Psoas muscle (tissue), 8 donors: ENCODE results near the gene AOC2. TPM values are rescaled to one million over a fixed set of nuclear protein-coding genes. Genes with fewer than 3 reads are reported as not detected.
"Not testable (repeated sequence)": the region's sequence is repeated elsewhere in the genome, so short reads cannot be mapped to it uniquely, and the experiment has no call there.

Source experiments
- ATAC-seq, 4 donors: fragments of 200-7000 bp; cut with Tn5 transposase; one replicate each; pipeline ENCODE4 v1.9.1; 2020; ENCODE audit warnings: moderate library complexity in 3 of 4, mild to moderate bottlenecking in 2 of 4
- DNase-seq, 2 donors: peaks; one replicate each; pipeline ENCODE4 v3.0.0-alpha.2; 2020
- H3K27ac ChIP-seq: fragments of 200-600 bp; one replicate; pipeline ENCODE4 v1.8.0; 2022
- H3K27me3 ChIP-seq, 3 donors: fragments of 200-600 bp in 1 of 3; one replicate each; pipeline versions ENCODE4 v1.6.1 to v1.8.0; 2013 to 2022; ENCODE audit warnings: low read length in 2 of 3, mild to moderate bottlenecking in 2 of 3, moderate library complexity in 1 of 3; ENCODE audit not compliant: insufficient read depth in 3 of 3
- H3K36me3 ChIP-seq, 2 donors: fragments of 200-600 bp in 1 of 2; one replicate each; pipeline versions ENCODE4 v1.6.1 to v1.8.0; 2013 to 2022; ENCODE audit warnings: low read depth in 1 of 2, mild to moderate bottlenecking in 1 of 2, moderate library complexity in 1 of 2; ENCODE audit not compliant: insufficient read depth in 1 of 2
- H3K4me1 ChIP-seq: fragments of 200-600 bp; one replicate; pipeline ENCODE4 v1.8.0; 2022
- H3K4me3 ChIP-seq: fragments of 200-600 bp; one replicate; pipeline ENCODE4 v1.8.0; 2022; ENCODE audit warnings: mild to moderate bottlenecking
- H3K9me3 ChIP-seq: fragments of 200-600 bp; one replicate; pipeline ENCODE4 v1.8.0; 2022
- WGBS, 3 donors: extraction: QIAGEN DNeasy Blood & Tissue Kit; methylation state at CpG; one replicate each; pipeline versions ENCODE4 v1.1.6 to v1.1.7; 2013; 5-methylcytosine and 5-hydroxymethylcytosine counted together
- intact Hi-C, 2 donors: fragments of 100-400 bp; cut with DNase I; formaldehyde crosslinking; loops; one replicate each; pipeline versions ENCODE4 v1.11.0 to v1.14.2; 2022
- polyA plus RNA-seq, 3 donors: library from polyadenylated mRNA; stranded (reverse); fragments of 200-250 nt; gene quantifications; one replicate each; pipeline ENCODE4 v1.2.3, GENCODE V29; 2013
- total RNA-seq, 4 donors: library from RNA; stranded (reverse); fragmentation: NEBNext Ultra II Directional in 2 of 4; extraction: Animal tissue kit (Norgen Biotek cat#: 25700) in 2 of 4; gene quantifications; one replicate each; pipeline versions ENCODE4 v1.2.1 to v1.2.4, GENCODE V29; 2021 to 2023
- TF ChIP-seq, protein P1 (sequence below): fragments of 200-600 bp; IDR thresholded peaks from one replicate; pipeline ENCODE4 v1.8.0; 2022; ENCODE audit warnings: antibody characterized with exemption
- donor health status: healthy with polysubstance abuse.
- donor health status: DM: no; HTN: no; CAD: no; lungs with moderate emphysema.
- donor health status: Bipolar disorder and iron deficiency.
- donor health status: healthy.
- donor health status: DM: yes; HTN: yes; CAD: no.
- donor health status: DM: no; HTN: no; CAD: no.
- donor health status: DM: no; HTN: no; CAD: no.
- donor health status: DM: yes; HTN: yes; CAD: no.

Gene AOC2
- total and polyA plus RNA-seq, 7 donors, result 0.08 to 1.6 (median 0.60) TPM

DNA sequence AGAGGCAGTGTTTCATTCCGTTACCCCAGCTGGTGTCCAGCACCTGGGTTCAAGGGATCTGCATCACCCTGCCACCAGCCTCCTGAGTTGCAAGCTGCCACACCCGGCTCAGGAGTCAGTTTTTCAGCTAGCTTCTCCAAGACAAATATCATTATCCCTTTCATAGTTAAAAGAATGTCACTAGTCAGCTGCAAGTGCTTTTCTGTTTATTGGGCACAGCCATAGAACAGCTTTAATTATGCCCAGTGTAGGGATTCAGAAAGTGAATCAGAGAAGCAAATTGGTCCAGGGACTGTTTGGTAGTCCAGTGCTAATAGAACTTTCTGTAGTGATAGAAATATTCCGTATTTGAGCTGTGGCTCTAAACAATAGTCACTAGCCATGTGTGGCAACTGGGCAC is 3.7 kb downstream of the AOC2 start:
- ATAC-seq (no peak), DNase-seq (no peak)
- H3K9me3 ChIP-seq, result no peaks in the 10 kb centered on the region
- no peaks in the 10 kb centered on the region for H3K4me1 ChIP-seq
- no peak overlapping the region for H3K4me3 ChIP-seq
- peaks cover 9 to 28% of the 10 kb centered on the region in 2 donors for H3K36me3 ChIP-seq
- peaks cover 0 to 1% (median 0%) of the 10 kb centered on the region in 3 donors for H3K27me3 ChIP-seq
- 76 to 84% (median 81%) methylated on average over 3 of the region's 3 CpGs for WGBS, 3 donors
- intact Hi-C loops, result no loop called here
- TF ChIP-seq, protein P1, sequence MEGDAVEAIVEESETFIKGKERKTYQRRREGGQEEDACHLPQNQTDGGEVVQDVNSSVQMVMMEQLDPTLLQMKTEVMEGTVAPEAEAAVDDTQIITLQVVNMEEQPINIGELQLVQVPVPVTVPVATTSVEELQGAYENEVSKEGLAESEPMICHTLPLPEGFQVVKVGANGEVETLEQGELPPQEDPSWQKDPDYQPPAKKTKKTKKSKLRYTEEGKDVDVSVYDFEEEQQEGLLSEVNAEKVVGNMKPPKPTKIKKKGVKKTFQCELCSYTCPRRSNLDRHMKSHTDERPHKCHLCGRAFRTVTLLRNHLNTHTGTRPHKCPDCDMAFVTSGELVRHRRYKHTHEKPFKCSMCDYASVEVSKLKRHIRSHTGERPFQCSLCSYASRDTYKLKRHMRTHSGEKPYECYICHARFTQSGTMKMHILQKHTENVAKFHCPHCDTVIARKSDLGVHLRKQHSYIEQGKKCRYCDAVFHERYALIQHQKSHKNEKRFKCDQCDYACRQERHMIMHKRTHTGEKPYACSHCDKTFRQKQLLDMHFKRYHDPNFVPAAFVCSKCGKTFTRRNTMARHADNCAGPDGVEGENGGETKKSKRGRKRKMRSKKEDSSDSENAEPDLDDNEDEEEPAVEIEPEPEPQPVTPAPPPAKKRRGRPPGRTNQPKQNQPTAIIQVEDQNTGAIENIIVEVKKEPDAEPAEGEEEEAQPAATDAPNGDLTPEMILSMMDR, result no peak
- no peak overlapping the region for H3K27ac ChIP-seq

DNA sequence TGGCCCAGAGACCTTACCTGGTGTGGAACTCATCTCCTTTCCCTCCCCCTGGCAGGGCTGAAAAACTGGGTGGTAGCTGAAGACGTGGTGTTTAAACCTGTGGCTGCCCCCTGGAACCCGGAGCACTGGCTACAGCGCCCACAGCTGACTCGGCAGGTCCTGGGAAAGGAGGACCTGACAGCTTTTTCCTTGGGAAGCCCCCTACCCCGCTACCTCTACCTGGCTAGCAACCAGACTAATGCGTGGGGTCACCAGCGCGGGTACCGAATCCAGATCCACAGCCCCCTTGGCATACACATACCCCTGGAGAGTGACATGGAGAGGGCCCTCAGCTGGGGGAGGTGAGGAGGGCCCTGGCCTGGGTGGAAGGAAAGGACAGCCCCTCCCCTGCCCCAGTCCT is 4.7 kb downstream of the AOC2 start:
- ATAC-seq, result no peak
- DNase-seq, result no peak
- Histone ChIP-seq H3K4me3 (no peak overlapping the region), H3K27me3 (peaks cover 0 to 11% (median 0%) of the 10 kb centered on the region in 3 donors), H3K27ac (no peak overlapping the region), H3K36me3 (peaks cover 7 to 19% of the 10 kb centered on the region in 2 donors), H3K9me3 (no peaks in the 10 kb centered on the region), H3K4me1 (no peaks in the 10 kb centered on the region)
- intact Hi-C loops, result no loop called here
- 82 to 87% (median 87%) methylated on average over 9 of the region's 9 CpGs for WGBS, 3 donors
- TF ChIP-seq, protein P1, result no peak

DNA sequence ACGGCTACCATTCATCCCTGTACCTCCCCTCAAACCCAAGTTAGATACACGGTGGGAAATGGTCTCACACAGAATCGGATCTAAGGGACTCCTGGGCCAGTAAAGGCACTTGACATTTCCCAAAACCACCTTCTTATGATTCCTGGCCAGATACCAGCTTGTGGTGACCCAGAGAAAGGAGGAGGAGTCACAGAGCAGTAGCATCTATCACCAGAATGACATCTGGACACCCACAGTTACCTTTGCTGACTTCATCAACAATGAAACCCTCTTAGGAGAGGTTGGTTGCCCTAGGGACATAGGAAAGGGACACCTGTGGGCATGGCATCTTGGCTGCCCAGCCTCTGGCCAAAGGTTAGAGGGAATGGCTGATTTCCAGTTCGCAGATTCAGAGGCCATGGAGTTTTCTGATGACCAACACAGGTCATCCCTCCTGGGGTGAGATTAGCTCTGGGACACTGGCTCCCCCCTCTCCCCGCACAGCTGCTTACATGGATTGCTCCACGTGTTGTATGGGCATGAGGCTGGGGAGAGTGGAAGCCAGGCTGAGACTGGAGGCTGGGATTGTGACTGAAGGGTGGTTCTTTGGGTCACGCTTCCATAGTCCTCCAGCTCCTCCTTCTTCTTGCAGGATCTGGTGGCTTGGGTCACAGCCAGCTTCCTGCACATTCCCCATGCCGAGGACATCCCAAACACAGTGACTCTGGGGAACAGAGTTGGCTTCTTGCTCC is 5.2 kb downstream of the AOC2 start:
- no peak overlapping the region for H3K4me3 ChIP-seq
- ATAC-seq, result peak in 1 of 4 donors; percentile 18
- H3K4me1 ChIP-seq, result no peaks in the 10 kb centered on the region
- H3K27me3 ChIP-seq, result peaks cover 0 to 16% (median 0%) of the 10 kb centered on the region in 3 donors
- no peaks in the 10 kb centered on the region for H3K9me3 ChIP-seq
- 36 to 53% (median 49%) methylated on average over 7 to 8 of the region's 8 CpGs for WGBS, 3 donors
- intact Hi-C loops, result no loop called here
- DNase-seq, result no peak
- peak overlapping the region; percentile 30 for H3K27ac ChIP-seq
- TF ChIP-seq, protein P1, result no peak
- H3K36me3 ChIP-seq, result peaks cover 5 to 13% of the 10 kb centered on the region in 2 donors

DNA sequence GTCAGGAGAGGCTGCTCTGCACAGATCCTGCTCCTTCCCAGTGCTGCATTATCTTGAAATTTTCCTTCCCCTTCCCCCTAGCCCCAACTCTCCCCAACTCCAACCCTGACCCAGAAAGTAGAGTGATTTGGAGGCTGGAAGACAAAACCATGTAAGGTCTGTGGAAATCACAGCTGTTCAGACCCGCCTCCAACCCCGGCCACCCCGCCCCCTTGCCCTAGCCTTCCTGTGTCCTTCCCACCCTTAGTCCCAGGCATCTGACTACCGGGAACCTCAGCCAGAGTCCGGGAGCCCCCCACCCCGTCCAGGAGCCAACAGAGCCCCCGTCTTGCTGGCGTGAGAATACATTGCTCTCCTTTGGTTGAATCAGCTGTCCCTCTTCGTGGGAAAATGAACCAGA is 6.6 kb downstream of the AOC2 start, which contains the start of gene AOC3:
Gene AOC3 (plus strand): TSS at position 246 of the 400 bp plus-strand sequence. CDS start 145 bp downstream, at position 391.
- peak within 1 kb of the TSS; percentile 54 for H3K4me3 ChIP-seq
- ATAC-seq (peak in 1 of 4 donors; percentile 29), DNase-seq (peak in 1 of 2 donors; percentile 57)
- no peaks in the 10 kb centered on the region for H3K9me3 ChIP-seq
- peak within 1 kb of the TSS; percentile 41 for H3K27ac ChIP-seq
- 10 to 19% (median 15%) methylated on average over 9 of the region's 9 CpGs for WGBS, 3 donors
- H3K36me3 ChIP-seq, result peaks cover 0 to 3% of the 10 kb centered on the region in 2 donors
- no peaks in the 10 kb centered on the region for H3K4me1 ChIP-seq
- intact Hi-C loops, result no loop called here
- H3K27me3 ChIP-seq, result peaks cover 0 to 16% (median 0%) of the 10 kb centered on the region in 3 donors
- TF ChIP-seq, protein P1, result no peak

DNA sequence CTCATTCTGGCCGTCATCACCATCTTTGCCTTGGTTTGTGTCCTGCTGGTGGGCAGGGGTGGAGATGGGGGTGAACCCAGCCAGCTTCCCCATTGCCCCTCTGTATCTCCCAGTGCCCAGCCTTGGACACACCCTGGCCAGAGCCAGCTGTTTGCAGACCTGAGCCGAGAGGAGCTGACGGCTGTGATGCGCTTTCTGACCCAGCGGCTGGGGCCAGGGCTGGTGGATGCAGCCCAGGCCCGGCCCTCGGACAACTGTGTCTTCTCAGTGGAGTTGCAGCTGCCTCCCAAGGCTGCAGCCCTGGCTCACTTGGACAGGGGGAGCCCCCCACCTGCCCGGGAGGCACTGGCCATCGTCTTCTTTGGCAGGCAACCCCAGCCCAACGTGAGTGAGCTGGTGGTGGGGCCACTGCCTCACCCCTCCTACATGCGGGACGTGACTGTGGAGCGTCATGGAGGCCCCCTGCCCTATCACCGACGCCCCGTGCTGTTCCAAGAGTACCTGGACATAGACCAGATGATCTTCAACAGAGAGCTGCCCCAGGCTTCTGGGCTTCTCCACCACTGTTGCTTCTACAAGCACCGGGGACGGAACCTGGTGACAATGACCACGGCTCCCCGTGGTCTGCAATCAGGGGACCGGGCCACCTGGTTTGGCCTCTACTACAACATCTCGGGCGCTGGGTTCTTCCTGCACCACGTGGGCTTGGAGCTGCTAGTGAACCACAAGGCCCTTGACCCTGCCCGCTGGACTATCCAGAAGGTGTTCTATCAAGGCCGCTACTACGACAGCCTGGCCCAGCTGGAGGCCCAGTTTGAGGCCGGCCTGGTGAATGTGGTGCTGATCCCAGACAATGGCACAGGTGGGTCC is 7.2 kb downstream of the AOC2 start:
- DNase-seq, intact Hi-C loops, H3K4me1 ChIP-seq, ATAC-seq, H3K9me3 ChIP-seq, H3K36me3 ChIP-seq: not testable (repeated sequence)
- Histone ChIP-seq H3K4me3 (peak overlapping the region; percentile 54), H3K27ac (peak overlapping the region; percentile 41), H3K27me3 (peaks cover 0 to 16% (median 0%) of the 10 kb centered on the region in 3 donors)
- WGBS, 3 donors, result 62 to 65% (median 63%) methylated on average over 13 to 25 of the region's 28 CpGs
